ENCODE measurements around the gene NKX2-2.

The NKX2-2 gene

DNA sequence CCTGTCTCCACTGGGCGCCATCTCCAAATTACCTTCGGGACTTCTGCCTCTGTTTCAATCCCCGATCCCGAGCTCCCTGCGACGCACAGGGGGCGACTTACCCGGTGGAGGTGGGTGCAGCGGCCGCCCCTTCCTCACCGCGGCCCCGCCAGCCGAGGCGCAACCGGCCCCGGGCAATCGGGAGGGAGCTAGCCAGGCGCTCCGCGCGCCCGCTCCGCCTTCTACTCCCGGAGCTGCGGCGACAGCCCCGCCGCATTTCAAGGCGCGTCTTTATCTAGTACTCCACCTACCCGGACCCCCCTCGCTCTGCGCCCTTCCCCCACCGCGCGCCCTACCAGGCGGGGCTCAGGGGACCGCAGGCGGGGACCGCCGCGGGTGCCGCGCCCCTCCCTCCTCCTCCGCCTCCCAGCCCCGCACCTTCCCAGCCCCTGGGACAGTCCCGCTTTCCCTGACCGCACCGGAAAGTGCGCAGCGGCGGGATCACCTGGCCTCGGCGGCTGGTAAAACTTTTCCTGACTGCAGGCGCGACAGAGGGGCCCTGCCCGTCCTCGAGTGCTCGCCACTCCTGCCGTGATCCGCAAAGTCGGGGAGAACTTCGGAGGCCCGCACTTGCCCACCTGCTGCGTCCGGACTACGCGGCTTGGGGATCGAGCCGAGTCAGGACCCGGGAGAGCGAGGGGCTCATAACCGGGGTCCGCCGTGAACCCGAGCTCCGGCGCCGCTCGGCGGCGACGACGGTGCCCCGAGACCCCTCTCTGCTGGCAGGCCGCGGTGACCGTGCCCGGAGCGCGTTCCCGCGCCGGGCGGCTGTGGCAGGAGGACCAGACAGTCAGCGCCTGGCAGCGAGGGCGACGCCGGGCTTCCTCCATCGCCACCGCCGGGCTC is 8.0 kb upstream of the NKX2-2 start:
- no peak for DNase-seq (ENCODE audit: low spot score)

DNA sequence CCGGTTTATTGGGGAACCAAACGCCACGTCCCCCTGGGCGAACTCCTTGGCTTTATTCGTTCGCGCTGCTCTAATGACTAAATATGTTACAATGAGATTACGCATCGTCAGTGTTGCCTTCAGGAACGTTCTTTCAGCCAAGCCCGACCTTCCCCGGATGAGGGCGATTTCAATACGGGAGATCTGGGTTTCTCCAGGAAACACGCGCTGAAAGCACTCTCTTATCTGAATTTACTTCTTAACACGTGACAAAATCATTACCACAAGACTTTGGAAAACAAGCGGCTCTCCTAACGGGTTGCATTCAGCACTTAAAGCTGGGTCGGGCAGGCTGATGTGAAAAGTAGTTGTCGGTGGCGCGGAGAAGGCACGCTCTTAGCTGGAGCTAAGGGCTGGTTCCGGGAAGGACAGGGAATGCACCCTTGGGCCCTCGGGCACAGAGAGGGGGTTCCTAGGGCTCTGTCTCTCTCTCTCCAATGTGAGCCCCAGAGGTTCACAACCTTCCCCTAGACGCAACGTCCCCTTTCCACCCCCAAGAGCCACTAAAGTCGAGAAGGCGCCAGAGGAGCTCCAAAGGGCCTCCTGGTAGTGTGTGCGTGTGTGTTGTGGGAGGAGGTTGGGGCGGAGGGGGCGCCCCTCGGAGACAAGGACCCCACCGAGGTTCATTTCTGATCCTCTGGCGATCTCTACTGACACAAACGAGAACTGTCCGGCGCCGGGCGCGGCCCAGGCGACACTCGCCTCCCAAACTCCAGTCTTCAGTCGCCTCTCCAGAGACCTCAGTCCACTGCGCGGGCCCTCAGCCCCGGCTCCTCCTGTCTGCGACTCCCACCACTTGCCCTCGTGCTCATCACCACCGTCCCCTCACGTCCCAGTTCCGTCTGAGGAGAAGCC is 7.1 kb upstream of the NKX2-2 start:
- no peak for DNase-seq (ENCODE audit: low spot score)

DNA sequence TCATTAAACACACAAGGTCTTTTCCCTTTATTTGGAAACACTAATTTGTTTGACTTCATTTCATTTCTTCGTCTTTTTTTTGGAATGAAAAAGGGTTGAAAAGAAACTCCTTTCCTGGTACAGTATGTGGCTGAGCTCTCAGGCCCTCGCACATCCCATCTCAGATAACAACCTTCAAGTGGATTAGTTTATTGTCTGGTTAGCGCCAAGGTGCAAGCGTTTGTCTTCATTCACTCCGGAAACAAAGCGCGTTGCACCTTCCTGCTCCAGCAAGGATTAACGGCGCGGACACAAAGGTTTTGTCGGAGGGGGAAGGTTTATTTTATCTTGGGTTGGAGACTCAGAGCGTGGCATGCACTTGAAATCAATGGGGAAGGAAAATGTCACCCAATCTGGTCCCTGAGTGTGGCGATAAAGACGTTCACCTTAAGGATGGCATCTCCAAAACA is 5.3 kb upstream of the NKX2-2 start:
- no peak for DNase-seq (ENCODE audit: low spot score)

DNA sequence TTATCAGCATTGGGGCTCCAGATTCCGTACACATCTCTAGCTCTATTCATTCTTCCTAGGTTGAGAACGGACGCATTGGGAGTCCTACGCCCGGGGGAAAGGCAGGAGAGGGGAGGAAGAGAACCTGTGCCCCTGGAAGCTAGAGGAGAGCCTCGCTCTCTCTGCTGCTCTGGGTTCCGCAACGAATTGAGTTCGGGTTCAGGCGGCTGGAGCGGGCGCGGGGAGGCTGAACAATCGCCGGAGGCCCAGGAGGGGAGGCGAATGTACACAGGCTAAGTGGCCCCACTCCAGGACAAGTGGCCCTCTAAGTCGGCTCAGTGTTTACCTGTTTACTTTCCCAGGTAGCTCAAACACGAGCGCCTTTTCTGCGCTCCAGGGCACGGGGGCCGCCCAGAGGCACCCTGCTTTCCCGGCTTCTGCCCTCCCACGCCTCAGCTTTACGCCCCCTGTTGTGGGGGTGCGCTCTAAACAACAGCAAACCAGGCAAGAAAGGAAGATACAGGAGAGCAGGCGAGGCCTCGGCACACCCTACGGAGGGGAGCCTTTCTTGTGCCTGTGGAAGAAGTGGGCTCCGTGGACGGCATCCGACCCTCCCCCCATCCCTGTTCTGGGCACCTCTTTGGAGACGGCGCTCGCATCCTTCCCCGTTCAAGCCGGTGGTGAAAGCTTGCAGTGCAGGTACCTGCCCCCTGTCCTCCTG is 4.6 kb upstream of the NKX2-2 start:
- no peak for DNase-seq (ENCODE audit: low spot score)

DNA sequence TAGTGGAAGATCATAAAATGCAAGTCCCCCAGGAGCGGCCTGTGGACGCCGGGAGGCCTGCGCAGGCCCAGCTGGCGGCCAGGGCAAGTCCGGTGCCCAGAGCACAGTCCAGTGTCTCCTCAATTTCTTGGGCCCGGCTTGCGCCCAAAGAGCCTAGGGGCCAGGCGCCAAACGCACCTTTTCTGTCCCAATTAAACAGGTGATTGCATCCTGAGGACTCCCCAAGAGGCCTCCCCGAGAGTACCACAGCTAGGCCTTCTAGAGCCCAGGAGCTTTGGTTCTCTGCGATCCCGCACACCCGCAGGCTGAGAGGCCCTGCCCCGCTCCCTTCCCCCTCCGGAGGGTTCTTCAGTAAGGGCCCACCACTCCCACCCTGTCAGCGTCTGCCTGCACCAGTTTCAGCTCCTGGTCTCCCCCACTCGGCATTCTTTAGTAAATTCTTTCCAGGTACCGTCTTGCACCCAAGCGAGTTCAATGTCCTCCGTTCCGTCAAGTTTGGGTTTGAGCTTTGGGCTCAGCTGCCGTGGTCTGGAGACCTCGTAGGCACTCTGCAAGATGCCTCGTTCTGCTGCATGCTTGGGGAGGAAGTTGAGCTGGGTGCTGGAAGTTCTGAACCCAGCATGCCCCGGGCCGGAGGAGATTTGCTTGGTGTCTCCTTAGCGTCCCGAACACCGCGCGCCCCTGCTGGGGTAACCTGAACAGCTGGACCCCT is 3.9 kb upstream of the NKX2-2 start:
- DNase-seq (ENCODE audit: low spot score): no peak

DNA sequence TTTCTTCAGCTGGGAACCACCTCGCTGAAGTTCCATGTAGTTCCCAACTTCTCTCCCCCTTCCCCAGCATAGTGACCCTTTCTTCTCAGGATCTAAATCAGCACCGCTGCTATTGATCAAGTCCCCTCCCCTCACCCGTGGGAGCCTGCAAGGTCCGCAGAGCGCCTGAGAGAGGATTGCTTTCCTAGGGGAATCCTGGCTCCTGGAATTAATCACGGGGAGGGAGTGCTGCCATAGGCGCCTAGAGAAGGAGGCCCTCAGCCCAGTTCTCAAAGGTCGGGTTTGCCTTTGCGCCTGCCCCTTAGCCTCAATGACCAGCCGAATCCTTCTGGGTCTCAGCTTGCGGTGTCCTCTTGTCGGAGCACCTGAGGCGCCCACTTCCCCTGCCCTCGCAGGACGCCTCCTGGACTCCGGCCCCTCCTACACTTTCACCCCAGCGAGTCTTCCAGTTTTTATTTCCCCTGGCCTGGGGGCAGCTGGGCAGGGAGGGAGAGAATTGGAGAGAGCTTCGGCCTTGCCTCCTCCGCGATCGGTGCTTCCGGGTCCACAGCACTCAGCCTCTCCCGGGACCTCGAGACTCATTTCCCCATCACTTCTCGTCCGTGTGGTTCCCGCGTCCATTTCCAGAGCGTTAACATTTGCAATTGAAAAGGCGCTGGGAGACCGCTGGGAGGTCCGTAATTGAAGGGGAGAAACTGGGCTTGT is 3.1 kb upstream of the NKX2-2 start:
- no peak for DNase-seq (ENCODE audit: low spot score)

DNA sequence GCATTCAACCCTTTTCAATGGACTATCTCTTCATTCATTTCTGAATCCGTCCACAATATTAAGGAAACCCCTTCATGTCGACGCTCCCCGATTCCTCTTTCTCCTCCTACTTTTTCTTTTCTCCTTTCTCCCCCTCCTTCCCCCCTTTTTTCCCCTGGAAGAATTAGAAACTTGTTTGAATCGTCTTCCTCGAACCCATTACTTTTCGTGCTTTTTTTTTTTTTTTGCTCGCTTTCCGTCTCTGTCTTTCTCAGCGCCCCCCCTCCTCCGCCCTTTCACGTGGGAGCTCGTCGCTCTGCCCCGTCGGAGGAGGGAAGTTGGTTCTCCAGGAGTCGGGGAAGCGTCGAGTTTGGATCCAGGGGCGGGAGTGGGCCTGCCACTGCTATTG is 2.3 kb upstream of the NKX2-2 start:
- no peak for DNase-seq (ENCODE audit: low spot score)

DNA sequence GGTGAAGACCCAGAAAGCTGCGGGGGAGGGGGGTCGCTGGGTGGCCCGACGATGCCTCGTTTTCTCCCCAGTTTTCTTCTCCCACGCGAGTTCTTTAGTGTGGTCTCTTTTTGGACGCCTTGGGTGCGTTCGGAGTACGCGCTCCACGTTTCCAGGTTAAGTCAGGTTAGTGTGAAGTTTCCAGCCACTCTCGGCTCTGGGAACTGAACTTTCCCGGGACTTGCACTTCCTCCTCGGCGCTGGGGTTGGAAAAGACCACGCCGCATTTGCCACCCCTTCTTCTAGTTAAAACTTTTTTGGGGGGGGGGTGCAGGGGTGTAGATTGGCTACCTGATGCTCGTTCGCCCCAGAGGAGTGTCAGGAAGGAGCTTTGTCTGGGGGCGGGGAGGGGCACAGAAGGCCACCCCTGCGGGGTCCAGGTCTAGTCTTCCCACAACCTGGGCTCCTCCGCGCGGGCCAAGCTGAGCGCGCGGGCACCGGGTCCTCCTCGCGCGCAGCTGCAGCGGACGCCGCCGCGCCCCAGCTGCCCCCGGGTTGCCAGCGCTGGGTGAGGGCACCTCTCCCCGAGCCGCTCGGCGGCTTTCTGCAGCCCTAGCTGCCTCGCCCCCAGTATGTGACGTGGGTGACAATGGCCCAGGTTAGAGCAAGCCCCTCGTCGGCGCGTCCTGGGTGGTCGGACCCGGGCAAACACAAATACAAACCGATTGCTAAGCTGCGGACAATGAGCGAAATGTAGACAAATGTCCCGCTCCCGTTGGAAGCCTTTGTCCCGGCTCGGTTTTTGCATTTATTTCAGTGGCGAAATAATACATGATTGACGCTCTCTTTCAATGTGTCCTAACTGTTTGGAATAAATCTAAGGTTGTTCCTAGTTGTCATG is 1.7 kb upstream of the NKX2-2 start:
- DNase-seq (ENCODE audit: low spot score): no peak

DNA sequence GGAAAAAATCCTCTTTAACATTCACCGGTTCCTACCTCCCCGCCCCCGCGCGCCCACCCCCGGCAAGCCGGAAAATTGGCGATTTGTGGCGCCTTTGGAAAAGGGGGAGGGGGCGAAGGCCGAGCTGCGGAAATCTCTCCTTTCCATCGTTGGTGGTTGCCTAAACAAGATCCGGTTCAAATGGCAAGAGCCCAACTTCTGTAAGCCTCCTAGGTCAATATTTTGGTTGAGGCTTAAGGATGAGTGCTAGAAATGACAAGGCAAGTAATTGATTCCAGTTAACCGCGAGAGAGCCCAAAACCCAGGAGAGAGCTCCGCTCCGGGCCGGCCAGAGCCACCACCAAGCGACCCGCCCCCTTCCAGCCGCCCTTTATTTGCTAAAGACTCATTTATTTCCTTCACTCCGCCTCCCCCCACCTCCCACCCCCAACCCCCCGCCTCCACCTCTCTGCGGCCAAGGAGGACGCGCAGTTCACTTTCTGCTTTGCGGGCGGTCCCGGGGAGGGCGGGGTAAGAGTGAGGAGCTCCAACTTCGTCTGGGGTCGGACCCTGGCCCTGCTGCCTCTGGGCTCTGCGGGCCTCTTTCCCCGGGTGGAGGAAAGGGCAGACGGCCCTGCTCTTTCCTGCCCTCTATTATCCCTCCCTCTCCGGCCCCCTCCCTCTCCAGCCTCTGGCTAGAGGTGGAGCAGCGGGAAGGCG is 838 bp upstream of the NKX2-2 start:
- DNase-seq (ENCODE audit: low spot score): no peak

DNA sequence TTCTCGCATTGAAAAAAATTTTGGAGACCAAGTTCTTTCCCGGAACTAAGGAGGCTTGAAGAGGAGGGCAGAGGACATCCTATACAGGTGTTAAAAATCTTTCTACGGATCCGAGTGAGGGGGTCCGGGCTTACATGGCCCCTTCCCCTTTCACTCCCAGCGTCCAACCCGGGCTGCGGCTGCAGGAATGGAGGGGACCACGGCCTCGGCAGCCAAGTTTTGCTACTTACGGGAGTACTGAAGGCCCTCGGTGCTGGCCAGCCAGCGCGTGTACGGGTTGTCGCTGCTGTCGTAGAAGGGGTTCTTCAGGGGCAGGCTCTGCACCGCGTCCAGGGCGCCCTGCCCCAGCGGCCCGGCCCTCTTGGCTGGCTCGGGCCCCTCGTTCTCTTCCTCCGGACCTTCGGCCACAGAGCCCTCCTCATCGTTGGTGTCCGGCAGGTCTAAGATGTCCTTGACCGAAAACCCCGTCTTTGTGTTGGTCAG is 642 bp downstream of the NKX2-2 start:
- DNase-seq (ENCODE audit: low spot score): no peak

DNA sequence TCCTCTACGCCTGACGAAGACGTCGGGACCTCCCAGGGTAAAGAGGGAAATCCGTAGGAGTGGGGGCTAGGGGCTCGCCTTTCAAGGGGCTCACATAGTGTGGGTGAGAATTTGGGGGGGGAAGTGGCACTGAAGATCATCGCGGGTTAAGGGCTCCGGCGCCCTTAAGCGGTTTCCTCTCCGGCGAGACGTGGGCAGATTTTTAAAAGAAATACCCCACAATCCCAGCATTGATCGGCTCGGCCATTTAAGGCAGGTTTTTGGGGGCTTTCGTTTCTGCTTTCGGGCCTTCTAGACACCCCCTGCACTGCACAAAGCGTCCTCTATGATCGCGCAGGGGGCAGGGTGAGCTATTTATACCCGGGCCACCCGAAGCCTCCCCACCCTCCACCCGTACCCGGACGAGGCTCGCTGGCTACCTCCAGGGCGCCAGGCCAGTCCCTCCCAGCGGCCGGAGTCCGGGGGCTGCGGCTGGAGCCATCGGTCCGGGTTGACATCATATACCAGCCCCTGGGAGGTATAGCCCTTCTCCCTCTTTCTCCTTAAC is 1.2 kb downstream of the NKX2-2 start:
- DNase-seq (ENCODE audit: low spot score): no peak

DNA sequence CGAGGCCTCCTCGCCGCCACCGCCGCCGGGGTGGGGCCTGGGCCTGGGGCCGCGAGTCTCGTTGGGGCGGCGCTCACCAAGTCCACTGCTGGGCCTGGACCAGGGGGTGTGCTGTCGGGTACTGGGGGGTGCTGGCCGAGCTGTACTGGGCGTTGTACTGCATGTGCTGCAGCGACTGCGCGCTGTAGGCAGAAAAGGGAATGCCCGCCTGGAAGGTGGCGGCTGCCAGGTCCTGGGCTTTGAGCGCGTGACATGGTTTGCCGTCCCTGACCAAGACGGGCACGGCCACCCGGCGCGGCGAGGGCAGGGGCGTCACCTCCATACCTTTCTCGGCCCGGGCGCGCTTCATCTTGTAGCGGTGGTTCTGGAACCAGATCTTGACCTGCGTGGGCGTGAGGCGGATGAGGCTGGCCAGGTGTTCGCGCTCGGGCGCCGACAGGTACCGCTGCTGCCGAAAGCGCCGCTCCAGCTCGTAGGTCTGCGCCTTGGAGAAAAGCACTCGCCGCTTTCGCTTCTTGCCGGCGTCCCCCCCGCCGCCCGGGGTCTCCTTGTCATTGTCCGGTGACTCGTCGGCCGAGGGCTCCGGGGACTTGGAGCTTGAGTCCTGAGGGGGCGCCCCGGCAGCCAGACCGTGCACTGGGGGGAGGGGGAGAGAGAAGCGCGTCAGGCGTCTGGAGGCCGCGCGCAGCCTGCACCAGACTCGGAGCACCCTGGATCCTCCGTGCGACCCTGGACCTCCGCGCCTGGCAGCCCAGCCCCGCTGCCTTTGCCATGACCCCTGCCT is 1.8 kb downstream of the NKX2-2 start:
- no peak for DNase-seq (ENCODE audit: low spot score)

DNA sequence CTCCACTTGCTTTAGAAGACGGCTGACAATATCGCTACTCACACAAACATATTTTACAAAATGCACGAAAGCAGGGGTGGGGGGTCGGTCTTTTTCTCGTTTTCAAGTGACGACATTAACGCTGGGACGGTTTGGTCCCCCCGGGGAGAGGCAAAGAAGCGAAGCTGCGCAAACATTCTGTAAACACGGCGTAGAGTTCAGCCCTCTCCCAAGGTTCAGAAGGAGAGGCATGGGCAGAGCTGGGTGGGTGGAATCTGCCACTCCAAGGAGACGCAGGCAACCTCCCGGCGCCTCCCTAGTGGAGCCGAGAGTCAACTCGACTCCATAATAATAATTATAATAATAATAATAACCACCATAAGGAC is 2.4 kb downstream of the NKX2-2 start:
- no peak for DNase-seq (ENCODE audit: low spot score)

DNA sequence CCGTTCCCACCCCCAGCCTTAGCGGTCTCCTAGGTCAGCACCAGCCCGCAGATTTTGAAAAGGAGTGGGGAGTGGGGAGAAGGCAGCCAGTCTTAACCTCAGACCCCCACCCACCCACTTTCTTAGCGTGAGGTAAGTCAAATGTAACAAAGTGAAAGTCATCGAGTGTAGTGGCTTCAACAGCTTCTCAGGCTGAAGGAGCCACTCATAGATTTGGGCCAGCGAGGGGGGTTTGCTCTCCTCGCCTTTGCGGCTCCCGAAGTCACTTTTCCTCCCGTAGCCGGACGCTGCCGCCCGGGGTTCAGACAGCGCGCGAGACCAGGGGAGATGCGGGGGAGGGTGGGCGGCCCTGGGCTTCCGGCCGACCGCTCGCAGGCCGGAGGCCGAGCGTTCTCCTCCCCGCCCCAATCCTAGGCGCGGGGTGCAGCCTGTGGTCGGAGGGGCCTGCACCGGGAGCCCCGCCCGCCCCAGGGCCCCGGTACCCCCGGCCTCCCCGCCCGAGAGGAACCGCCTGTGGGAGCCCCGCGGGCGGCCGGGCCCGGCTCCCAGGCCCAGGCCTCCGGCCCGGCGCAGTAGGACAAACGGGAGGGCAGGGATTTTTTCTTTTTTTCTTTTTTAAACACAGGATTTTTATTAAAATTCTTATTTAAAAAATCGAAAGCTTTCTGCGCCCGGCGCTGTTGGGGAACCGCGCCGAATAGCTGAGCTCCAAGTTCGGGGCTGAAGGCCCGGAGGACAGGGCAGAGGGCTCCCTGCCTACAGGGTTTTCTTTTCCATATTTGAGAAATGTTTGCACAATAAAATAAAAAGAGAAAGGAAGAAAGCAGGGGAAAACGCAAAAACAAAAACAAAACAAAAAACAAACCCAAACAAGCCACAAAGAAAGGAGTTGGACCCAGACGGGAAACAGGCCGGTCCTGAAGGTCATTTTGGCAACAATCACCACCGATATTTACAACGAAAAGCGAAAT is 3.2 kb downstream of the NKX2-2 start:
- no peak for DNase-seq (ENCODE audit: low spot score)

DNA sequence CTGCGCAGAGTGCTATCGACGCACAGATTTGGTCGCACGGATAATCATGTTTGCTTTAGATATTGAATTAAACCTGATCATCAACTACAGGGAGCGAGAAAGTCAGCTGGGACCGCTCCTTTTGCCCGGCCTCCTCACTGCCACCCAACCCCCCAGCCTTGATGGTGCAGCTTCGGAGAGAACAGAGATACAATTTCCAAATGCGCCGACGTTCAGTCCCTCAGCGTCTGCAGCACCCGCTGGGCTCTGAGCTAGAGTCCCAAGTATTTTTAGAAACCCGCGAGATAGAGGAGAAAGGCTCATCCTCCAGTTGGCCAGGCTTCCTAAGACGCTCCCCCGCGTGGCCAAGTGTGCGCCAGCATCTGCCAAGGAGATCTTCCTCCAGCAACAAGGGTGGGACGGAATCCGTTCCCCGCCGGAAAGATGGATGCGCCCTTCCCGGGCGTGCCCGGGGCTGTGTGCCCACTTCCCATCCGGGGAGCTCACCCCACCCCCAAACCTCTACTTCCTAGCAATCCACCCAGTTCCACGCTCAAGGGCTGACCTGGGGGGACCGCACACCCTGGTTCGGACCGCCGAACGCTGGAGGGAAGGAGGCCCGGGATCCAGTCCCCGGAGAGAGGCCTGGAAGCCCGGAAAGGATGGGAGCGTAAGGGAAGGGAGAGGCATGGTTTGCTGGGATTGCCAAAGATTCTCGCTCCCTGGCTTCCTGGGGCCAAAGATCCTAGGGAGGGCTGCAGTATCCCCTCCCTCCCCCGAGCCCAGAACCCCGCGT is 4.1 kb downstream of the NKX2-2 start:
- no peak for DNase-seq (ENCODE audit: low spot score)

DNA sequence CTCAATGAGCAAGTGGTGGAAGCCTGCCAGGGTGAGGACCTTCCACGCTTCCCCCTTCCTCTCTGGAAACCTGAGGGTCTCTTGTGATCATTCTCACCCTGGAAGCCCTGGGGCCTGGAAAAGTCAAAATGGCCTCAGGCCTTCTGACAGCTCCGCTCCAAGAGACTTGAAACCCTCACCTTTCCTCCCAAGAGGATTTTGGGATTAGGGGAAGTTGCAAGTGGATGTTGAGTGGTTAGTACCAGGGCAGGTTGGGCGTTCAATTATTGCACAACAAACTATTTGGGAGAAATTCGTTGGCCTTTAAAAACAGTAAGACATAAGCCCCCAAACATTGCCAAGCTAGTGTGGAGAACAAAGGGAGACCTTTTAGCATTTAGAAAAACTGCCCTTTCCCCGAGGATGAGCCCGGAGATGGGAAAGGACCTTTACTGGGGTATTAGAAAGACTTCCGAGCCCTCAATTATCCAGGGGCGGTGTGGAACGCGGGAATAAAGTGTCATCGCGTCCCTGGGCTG is 4.7 kb downstream of the NKX2-2 start:
- DNase-seq (ENCODE audit: low spot score): no peak
